ENCODE results near the gene MYL6.

The MYL6 gene

DNA sequence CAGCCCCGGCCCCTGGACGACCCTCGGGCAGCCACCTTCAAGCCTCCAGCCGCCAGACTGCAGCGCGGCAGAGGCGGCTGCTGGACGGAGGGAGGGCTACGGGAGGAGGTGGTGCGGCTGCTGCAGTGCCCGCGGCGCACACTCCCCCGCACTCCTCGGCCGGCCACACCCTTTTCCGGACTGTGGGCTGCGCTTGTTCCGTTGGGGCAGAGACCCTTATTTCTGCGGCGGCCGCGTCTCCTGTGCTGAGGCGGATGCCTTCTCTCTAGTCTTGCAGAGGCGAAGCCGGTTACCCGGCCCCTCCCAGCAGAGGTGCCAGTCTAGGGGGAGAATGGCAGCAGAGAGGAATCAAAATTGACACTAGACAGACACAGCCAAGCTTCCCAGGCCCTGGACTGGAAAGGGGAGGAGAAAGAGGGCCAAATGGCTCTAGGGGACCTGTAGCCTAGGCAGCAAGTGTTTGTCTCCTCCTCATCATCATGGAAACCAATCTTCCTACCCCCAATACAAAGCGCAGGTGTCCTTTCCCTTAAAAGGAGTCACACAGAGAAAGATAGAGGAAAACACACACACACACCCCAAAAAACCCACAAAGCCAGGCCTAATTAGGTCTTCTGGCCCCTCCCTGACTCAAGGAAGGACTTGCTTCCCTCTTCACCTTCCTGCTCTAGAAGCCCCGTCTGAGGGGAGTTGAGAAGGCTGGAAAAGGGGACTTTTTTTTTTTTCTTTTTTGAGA, 28.8 kb upstream of the MYL6 start:
- peak; percentile 34 to 55 for DNase-seq (ENCODE audit: low read depth in 2 of 2)

DNA sequence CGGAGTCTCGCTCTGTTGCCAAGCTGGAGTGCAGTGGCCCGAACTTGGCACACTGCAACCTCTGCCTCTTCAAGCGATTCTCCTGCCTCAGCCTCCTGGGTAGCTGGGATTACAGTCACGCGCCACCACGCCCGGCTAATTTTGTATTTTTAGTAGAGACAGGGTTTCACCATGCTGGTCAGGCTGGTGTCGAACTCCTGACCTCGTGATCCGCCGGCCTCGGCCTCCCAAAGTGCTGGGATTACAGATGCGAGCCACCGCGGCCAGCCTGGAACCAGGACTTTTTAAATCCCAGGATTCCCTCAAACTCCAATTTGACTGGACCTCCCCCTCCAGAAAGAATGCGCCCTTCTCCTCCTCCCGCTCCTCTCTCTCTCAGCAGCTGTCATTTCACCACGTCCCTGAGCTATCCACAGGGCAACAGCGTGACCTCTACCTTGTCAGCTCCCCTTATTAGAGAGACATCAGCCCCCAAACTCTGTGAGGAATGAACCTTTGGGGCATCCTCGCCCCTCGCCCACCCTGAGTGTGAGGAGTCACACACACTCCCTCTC, 28.1 kb upstream of the MYL6 start:
- DNase-seq (ENCODE audit: low read depth in 2 of 2): no peak

GRCh38 chr12:56130876-56131275, 27.3 kb upstream of the MYL6 start:
- DNase-seq (ENCODE audit: low read depth in 2 of 2): no peak

DNA sequence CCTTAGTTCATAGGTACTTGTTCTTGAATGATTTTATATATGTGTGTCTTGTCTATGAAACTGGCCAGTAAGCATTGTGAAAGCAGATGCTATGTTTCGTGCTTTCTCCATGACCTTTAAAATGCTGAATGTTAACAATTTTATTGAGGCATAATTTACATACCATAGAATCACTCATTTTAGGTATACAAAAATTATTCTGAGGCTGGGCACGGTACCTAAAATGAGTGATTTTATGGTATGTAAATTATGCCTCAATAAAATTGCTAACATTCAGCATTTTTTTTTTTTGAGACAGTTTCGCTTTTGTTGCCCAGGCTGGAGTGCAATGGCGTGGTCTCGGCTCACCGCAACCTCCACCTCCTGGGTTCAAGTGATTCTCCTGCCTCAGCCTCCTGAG, 23.3 kb upstream of the MYL6 start:
- DNase-seq (ENCODE audit: low read depth in 2 of 2): no peak

DNA sequence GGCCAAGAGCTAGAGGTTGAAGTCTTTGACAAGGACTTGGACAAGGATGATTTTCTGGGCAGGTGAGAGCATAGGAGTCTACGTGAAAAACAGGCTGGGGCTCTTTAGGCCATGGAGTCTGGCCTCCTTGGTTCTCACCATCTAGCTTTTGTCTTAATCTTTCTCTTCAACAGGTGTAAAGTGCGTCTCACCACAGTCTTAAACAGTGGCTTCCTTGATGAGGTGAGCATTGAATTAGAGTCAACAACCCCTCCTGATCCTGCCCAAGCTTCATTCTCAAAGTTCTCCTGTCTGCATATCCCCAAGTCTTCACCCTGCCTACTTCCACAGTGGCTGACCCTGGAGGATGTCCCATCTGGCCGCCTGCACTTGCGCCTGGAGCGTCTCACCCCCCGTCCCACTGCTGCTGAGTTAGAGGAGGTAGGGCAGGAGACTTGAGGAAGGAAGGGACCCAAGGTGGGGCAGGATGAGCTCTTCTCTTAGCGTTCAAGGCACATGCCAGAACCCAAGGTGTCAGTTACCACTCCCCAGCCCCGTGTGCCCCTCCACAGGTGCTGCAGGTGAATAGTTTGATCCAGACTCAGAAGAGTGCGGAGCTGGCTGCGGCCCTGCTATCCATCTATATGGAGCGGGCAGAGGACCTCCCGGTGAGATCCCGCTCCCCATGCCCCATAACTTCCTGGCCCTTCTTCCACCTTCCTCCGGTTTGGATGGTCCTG, 20.1 kb upstream of the MYL6 start:
- DNase-seq (ENCODE audit: low read depth in 2 of 2): no peak

DNA sequence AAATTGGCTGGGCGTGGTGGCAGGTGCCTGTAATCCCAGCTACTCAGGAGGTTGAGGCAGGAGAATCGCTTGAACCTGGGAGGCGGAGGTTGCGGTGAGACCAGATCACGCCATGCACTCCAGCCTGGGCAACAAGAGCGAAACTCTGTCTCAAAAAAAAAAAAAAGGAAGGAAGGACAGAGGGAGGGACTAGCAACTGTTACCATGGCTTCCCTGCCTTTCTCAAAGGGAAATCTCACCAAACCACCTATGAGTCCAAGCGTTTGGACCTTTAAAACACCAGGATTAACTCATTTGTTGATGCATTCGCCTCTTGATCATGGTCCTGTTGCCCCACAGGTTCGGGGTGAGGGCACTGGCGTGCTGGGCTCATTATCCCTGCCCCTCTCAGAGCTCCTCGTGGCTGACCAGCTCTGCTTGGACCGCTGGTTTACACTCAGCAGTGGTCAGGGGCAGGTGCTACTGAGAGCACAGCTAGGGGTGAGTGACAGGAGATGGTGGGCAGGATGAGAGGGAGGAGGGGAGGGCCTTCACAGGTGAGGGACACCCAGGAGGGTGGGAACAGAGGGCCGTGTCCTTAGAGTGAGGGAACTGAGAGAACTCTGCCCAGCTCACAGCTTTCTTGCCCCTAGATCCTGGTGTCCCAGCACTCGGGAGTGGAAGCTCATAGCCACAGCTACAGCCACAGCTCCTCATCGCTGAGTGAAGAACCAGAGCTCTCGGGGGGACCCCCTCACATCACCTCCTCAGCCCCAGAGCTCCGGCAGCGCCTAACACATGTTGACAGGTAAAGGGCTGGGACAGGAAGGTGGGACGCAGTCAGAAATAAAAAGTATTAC, 16.0 kb upstream of the MYL6 start:
- DNase-seq (ENCODE audit: low read depth in 2 of 2): no peak

DNA sequence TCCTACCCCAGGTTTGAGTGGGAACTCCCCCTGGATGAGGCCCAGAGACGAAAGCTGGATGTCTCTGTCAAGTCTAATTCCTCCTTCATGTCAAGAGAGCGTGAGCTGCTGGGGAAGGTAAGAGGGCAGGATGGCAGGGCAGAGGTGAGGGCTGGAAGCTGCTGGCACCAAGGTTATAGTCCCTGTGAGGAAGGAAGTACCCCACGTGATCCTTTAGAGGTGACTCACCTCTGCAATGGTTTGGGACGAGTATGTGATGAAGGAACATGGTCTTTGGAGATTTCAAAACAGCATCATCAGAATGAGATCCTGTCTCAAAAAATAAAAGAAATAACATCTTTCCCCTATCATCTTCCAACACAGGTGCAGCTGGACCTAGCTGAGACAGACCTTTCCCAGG, 14.9 kb upstream of the MYL6 start:
- no peak for DNase-seq (ENCODE audit: low read depth in 2 of 2)

DNA sequence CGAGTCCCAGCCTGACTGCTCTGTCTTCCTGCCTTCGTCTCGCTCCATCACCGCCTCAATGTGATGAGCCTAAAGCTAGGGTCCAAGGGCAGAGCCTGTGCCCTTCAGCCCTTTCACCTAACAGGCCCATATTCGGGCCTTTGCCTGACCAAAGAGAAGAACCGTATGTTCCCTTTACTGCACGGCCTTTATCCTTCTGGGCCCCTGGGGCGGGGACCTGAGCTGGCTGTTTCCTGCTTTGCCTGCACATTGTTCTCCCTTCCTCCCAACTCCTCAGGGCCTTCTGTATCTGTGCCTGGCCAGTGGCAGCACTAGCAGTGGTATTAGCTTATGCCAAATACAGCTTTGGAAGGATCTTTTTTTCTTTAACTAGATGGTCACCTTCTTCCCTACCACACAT, 14.3 kb upstream of the MYL6 start:
- no peak for DNase-seq (ENCODE audit: low read depth in 2 of 2)

DNA sequence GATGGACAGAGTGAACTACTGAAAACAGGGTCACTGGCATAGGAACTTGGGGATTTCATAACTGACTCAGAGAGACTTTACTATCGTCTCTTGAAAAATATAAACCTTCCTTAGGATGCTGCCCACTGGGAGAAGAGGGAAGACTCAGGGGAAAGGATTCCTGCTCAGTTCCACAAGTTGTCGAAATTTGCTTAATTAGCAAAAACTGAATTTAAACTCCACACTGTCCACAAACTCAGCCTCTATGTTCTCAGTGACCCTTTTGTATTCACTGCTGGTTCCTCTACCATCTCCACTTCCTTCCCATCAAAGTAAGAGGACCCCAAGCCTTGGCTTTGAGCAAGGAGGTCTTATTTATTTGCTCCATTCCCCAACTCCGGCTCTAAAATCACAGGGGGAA, 12.9 kb upstream of the MYL6 start:
- DNase-seq (ENCODE audit: low read depth in 2 of 2): no peak

- no peak for DNase-seq (ENCODE audit: low read depth in 2 of 2)
These were observed 11.4 kb upstream of the MYL6 start for GRCh38 chr12:56146492-56147460.

DNA sequence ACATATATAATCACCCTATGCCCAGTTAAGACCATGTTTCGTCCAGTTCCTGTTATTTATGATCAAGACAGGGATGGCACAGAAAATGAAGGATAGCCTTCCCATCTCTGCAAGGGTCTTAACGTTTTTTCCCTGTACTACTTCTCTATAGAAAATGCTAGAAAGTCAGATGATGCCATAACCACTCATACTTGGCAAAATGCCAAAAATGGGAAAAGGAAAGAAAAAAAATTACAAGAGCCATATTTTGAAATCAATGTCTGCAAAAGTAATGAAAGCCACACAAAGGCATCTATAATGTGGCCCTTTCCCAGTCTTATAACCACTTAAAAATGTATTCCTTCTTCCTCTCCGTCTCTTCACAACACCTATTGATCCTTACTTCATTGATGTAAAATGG, 7.6 kb upstream of the MYL6 start:
- DNase-seq (ENCODE audit: low read depth in 2 of 2): no peak

DNA sequence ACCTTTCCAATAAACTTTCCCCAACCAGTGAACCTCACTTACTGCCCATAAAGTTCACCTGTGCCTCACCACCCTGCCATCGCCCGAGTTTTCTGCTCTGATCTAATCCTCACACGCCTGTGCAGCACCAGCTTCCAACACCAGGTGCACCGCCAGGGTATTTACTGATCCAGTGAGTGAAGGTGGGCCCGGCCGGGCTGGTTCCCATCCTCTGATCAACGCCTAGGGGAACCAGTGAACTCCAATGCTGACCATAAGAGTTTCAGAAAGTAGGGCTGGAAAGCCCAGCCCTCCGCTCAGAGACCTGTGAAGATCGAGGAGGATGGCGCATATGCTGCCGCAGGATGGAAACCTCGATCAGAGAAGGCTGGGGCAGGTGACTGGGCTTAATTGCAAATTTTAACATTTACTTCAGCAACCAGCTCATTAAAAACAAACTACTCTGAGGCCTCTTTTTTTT, 6.5 kb upstream of the MYL6 start:
- peak; percentile 66 to 67 for DNase-seq (ENCODE audit: low read depth in 2 of 2)

GRCh38 chr12:56152132-56152755, 5.9 kb upstream of the MYL6 start, which contains the start of gene MYL6B:
TSS of gene MYL6B (plus strand) at chr12:56152587. CDS start at chr12:56153919, 1,332 bp downstream.
- DNase-seq (ENCODE audit: low read depth in 2 of 2): peak; percentile 91 to 95

GRCh38 chr12:56152756-56153677, 5.1 kb upstream of the MYL6 start:
- DNase-seq (ENCODE audit: low read depth in 2 of 2): no peak

DNA sequence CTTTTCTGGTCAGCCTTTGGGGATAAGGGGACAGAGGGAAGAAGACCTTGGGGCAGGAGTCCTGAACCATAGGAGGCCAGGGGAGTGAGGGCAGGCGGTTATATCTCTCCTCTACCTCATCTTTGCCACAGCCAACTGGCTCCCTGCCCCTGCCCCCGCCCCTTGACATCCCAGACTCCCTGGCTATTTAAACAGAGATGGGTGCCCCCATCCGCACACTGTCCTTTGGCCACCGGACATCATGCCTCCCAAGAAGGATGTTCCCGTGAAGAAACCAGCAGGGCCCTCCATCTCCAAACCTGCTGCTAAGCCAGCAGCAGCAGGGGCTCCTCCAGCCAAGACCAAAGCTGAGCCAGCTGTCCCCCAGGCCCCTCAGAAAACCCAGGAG, 4.5 kb upstream of the MYL6 start:
- no peak for DNase-seq (ENCODE audit: low read depth in 2 of 2)

- DNase-seq (ENCODE audit: low read depth in 2 of 2): no peak
These were observed 3.9 kb upstream of the MYL6 start for GRCh38 chr12:56154246-56154771.

- no peak for DNase-seq (ENCODE audit: low read depth in 2 of 2)
These were observed 3.3 kb upstream of the MYL6 start for GRCh38 chr12:56154818-56155217.

GRCh38 chr12:56155256-56155845, 2.8 kb upstream of the MYL6 start:
- no peak for DNase-seq (ENCODE audit: low read depth in 2 of 2)

Data from stimulated activated CD4-positive, alpha-beta T cell treated with anti-CD3 and anti-CD28 coated beads, Interleukin-4, amount 100 ng/mL, for 48 hours (primary cell).